Right renal cortex interstitium (tissue), 3 donors: Measurements from ENCODE around the gene DEPDC1B. TPM values are rescaled to one million over a fixed set of nuclear protein-coding genes. Genes with fewer than 3 reads are reported as not detected.
"Not testable (repeated sequence)": the region's sequence is repeated elsewhere in the genome, so short reads cannot be mapped to it uniquely, and the experiment has no call there.

Source experiments
- DNase-seq, 3 donors: peaks; one replicate each; pipeline ENCODE4 v3.0.0-alpha.2; 2013; ENCODE audit warnings: low read depth in 3 of 3, low spot score in 2 of 3
- polyA plus RNA-seq, 3 donors: library from polyadenylated mRNA; unstranded; fragments of 120-200 nt; gene quantifications; one replicate each; pipeline ENCODE4 v1.2.1, GENCODE V29; 2013; ENCODE audit not compliant: insufficient read length in 3 of 3

The DEPDC1B gene
- polyA plus RNA-seq, 3 donors: 26.0 to 31.0 (median 27.1) TPM

DNA sequence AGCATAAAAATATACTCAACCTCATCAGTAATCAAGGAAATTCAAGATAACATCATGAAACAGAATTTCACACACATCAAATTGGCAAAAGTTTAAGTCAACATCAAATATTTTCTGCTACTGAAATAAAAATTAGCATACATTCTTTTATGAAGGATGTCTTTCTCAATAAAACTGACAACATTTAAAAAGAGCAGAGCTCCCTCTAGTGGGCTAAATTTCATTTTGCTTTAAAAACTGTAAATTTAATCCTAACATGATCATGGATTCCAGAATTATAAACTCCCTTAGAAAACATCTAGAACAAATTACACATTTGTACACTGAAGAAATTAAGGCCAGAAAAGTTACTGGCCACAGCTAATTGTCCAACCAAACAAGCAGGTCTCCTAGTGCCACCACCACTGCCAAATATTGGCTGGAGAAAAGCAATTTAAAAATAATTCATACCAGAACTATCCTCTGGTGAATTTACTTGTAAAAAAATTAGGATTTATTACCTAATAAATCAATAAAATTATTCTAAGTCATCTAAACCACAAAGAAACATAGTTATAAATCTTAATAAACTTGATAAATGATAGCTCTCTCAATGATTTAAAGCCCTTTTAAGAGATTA, 31.2 kb downstream of the DEPDC1B start:
- DNase-seq: no peak

DNA sequence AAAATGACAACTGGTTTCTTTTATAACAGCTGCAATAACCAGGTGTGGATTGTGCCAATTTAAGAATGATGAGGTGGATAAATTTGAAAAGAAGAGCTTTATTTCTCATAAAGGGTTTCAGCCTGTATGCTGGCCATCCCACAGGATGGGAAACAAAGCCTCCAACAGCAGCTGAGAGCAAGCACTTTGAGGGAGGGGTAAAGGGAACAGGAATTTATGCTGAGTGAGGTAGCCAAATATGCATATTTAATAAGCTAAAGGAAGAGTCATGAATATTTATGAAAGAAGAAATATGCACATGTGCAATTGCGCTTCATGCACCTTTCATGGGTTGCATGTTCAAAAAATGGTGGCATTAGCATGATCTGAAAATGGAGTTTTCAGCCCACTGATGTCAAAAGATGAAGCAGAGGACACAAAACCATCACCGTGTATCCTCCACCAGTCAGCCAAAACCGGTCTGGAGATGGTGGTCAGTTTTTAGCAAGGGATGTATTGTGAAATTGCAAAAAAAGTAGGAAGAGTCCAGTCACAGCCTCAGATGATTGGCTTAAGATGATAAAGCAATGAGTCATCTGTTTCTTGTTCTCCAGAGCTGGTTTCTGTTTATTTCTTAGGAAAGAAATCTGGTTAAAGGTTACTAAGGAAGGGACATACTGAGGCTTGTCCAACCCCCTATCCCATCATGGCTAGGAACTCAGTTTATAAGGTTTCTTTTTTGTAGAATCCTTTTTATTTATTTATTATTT, 47.9 kb downstream of the DEPDC1B start:
- no peak for DNase-seq

DNA sequence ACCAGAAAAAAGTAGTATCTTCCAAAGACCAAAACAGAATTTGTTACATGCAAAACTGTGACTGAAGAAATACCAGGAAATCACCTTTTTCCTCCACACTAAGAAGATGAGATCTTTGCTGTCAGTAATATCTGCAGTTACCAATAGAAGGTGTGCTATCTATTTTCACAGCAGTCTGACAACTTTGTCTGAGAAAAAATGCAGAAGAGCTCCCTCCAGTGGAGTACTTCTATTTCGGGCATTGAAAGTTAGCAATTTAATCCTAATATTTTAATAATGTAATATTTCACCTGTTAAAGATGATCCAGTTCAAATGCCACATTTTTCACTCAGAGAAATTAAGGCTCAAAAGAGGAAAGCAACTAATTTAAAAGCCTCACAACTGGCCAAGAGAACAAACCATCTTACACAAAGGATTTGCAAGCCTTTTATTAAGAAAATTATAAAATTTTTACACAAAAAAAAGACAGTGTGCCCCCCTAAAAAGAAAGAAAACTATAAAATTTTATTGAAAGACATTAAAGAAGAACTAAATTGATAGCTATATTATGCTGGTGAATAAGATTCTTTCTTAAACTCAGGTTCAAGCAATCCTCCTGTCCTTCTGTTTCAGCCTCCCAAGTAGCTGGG, 50.6 kb downstream of the DEPDC1B start:
- no peak for DNase-seq

DNA sequence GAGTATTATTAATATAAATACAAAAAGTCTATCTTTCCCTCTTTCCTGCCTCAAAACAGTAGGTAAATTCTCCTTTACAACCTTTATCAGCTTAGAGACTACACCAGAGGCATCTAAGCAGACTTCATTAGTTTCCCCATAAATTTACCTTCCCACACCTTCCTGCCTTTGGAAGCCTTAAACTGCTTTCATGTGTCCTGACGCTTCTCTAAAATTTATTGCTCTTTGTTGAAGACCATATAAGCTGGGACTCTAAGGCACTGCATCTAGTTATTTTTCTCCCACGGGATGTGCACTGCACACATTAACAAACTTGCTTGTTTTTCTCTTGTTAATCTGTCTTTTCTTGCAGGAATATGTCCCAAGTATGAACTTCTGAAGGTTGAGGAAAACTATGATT, 51.8 kb downstream of the DEPDC1B start:
- DNase-seq: no peak

DNA sequence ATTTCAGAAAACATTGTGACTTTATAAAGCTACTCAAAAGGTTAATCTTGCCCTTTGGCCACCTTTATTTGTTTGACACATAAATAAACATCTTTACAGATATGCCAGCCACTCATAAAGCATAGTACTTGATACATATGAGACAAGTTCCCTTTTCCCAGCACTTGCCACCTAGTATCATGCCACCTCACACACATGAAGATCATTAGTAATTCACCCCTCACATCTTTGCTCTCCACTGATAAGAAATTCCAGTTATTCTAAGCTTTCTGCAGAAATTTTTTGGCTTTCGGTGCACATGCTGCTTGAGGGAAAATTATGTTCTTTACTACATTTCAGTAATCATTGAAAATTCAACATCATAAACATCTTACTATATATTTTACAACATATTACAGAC, 59.1 kb downstream of the DEPDC1B start:
- no peak for DNase-seq

DNA sequence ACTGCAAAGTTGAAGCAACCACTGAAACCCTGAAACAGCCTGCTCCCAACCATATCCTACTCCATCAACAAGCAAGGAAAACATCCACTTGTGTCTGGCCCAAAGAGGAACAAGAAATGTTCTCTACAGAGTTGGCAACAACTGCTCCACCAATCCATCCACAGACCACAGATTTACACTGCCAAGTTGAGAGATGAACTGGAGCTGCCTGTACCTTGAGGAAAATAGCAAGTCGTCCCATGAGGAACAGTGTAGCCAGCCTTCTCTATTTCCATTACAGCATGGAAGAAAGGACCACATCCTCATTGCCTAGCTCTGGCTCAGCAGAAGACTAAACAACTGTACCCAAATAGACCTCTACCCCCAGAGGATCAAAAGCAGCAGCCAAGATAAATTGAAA, 60.4 kb downstream of the DEPDC1B start:
- no peak for DNase-seq

DNA sequence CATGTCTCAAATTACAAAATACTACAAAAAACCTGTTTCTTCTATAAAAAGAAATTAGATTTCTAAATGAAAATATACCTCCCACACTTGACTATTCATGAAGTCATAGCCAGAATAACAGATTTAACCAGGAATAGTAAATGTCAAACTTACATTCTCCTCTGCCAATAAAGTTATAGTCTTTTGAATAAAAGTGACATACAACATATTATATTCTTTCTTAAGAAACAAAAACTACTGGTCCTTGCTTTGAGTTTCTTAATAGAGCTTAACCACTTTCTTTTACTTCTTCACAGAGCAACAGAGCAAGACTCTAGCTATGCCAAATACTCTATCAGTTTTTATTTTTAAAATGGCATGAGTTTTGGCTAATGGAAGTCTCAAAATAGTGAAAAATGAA, 61.7 kb downstream of the DEPDC1B start:
- DNase-seq: no peak

DNA sequence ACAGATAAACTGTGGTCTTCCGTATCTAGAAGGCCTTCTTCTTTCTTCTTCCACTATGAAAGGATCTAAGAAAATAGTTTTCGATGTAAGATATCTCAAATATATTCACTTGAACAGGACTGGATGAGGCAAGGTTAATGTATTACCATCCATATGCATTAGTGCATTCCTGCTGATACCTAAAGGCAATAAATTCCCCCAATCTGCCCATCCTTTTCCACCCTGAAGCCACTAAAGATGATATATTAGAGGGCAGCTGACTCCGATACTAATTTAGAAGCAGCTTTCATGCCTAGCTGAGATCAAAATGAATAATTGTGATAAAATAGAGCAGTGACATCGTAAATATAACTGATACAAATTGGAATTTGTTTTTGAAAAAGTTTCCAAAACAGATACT, 63.3 kb downstream of the DEPDC1B start:
- no peak for DNase-seq

DNA sequence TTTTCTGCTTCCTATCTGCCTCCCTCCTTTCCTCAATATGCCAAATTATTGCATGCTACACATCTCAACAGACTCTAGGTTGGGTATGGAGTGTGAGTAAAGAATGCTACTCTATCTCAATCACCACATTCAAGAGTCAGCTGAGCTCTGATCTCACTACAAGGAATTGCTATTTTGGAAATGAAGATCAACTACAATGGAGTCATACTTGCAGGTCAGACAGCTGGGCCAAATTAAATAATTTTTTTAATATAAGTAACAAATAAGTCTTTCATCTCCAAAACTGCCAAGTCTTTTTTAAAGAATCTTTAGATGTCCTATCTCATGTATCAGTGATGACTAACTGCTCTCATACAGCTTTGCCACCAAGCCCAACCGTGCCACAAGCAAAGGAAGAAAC, 64.0 kb downstream of the DEPDC1B start:
- no peak for DNase-seq

DNA sequence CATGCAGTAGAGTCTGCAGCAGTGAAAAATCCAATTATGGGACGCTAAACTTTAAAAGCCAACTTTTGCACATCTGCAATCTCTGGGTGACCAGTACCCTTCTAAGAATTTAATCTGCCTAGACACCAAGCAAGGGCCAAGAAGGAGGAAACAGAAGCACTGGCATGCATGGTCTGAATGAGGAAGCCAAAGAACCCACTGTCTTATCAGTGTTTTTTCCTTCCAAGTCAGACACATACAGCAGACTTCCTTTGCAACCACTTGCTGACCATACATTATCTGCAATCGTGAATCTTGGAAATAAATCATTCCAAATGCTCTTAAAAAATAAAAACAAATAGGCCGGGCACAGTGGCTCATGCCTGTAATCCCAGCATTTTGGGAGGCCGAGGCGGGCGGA, 65.9 kb downstream of the DEPDC1B start:
- DNase-seq: no peak

DNA sequence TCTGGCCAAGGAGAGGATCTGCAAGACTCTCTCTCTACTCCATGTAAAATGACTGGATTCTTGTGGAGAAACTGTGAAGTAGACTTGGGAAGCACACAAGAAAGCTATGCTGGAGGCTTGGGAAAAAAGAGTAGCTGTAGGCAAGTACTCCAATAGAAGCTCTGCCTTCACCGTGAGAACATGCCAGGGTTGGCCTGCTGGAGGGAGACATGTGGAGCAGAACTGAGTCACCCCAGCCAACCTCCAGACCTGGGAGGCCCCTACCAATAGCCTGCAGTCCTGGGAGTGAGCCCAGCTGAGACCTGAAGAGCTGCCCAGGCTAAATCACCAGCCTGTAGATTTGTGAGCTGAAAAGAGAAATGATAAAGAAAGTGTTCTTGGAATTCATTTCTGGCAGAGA, 66.6 kb downstream of the DEPDC1B start:
- DNase-seq: no peak

DNA sequence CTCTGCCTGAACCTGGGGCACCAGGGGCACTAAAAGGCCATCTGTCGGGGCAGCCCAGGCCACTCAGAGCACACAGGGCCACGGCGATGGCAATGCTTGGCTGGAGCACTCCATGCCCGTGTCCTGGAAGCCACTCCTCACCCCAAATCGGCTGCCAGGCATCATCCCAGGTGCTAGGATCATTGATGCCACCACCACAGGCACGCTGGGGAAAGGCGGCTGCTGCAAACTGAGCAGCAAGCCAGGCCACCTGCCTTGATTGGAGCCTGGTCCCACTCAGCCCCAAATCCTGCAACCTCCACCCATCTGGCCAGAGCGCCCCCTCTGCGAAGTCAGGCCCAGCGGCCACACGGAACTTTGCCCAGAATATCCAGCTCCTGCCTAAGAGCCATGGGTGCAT, 67.8 kb downstream of the DEPDC1B start:
- DNase-seq: no peak

DNA sequence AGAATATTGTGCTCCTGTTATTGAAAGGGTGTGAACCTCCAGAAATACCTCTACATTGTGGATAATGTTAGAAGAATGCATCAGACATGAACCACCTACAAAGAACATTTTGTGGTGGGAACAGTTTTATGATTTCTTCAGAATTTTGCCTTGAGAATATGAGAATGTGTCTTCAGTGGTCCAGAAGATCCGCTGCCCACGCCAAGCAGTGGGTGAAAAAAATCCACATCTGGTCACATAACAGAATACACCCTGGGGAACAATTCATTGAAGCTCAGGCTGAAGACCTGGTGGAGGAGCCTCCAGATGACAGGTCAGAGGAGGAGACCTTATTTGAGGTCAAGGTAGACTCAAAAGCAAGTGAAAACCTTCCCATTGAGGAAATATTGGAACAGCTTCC, 69.1 kb downstream of the DEPDC1B start:
- DNase-seq: no peak

DNA sequence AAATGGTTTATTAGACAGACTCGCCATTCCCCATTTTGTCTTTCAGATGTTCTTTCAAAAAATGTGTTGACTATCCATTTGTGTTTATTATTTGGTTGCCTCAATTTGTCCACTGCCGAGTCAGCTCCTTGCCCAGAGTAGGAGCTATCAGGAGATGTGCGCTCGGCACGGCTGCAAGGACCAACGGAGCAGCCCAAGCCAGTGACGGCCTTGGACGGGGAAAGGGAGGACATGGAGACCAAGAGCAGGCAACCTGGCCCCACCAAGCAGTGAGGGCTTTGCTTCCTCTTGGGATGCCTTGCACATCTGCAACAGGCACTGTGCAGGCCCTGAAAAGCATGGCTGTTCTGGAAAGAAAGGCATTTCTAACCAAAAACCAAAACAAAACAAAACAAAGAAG, 69.8 kb downstream of the DEPDC1B start:
- no peak for DNase-seq

DNA sequence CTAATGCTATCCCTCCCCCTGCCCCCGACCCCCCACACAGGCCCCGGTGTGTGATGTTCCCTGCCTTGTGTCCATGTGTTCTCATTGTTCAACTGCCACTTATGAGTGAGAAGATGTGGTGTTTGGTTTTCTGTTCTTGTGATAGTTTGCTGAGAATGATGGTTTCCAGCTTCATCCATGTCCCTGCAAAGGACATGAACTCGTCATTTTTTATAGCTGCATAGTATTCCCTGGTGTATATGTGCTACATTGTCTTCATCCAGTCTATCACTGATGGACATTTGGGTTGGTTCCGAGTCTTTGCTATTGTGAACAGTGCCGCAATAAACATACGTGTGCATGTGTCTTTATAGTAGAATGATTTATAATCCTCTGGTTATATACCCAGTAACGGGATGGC, 75.1 kb downstream of the DEPDC1B start:
- not testable (repeated sequence) for DNase-seq

DNA sequence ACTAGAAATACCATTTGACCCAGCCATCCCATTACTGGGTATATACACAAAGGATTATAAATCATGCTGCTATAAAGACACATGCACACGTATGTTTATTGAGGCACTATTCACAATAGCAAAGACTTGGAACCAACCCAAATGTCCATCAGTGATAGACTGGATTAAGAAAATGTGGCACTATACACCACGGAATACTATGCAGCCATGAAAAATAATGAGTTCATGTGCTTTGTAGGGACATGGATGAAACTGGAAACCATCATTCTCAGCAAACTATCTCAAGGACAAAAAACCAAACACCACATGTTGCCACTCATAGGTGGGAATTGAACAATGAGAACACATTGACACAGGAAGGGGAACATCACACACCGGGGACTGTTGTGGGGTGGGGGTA, 79.2 kb downstream of the DEPDC1B start:
- not testable (repeated sequence) for DNase-seq

DNA sequence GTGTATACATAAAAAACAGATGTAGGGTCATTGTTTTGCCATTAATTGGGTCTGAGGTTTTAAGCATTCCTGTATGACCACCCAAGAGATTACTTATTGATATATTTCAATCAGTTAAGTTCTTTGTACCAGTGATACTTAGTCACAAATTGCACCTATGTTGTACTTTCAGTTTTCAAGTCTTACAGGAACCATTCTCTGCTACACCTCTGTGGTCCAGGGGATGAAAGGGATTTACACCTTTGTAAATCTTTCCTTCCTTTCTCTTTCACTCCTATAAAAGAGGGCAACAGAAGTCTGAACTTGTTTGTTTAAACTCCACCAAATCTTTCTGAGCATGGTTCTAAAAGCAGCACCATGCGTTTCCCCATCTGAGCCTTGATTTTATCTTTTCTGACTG, 86.1 kb downstream of the DEPDC1B start:
- DNase-seq: no peak

DNA sequence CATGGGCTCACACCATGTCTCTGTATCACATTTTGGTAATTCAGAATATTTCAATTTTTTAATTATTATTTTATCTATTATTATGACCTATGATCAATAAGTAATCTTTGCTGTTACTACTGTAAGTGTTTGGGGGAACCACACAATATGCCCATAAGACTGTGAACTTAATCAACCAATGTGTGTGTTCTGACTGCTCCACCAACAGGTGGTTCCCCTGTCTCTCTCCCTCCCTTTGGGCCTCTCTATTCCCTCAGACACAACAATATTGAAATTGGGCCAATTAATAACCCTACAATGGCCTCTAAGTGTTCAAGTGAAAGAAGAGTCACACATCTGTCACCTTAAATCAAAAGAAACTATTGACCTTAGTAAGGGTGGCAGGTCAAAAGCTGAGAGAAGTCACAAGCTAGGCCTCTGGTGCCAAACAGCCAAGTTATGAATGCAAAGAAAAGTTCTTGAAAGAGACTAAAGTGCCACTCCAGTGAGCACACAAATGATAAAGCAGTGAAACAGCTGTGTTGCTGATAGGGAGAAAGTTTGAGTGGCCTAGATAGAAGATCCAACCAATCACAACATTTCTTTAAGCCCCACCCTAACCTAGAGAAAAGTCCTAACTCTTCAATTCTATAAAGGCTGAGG, 88.7 kb downstream of the DEPDC1B start:
- DNase-seq: no peak

DNA sequence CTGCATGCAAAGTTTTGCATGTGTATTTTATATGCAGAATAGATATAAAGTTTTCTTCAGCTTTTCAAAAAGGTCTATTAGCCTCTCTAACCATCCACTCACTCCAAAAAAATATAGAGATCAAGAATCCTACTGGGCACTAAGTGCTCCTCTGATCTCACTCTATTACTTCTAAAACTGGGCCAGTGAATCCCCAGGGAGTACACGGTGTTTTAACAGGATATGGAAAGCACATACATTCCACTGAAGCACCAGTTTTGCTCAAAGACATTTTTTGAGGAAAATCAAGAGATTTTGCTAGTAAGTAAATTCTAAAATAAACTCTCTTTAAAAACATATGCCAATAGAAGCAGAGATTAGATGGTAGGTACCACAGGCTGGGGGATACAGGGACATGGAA, 95.2 kb downstream of the DEPDC1B start:
- DNase-seq: no peak

DNA sequence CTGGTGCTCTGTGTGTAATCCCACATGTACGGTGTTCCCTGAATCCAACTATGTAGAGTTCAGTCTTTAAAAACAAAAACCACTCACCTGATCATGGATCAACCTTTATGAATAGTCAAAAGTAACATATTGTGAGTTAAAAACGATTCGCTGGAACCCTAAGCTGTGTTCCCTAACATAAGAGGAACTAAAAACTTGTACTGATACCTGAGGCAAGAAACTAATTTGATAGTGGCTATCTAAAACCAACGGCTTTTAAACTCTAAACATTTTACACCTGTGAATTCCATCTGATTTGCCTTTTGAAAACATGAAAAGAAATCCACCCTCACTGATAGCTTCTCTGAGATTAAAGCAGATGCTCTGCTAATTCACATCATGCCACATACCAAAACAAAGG, 101.5 kb downstream of the DEPDC1B start:
- DNase-seq: no peak

DNA sequence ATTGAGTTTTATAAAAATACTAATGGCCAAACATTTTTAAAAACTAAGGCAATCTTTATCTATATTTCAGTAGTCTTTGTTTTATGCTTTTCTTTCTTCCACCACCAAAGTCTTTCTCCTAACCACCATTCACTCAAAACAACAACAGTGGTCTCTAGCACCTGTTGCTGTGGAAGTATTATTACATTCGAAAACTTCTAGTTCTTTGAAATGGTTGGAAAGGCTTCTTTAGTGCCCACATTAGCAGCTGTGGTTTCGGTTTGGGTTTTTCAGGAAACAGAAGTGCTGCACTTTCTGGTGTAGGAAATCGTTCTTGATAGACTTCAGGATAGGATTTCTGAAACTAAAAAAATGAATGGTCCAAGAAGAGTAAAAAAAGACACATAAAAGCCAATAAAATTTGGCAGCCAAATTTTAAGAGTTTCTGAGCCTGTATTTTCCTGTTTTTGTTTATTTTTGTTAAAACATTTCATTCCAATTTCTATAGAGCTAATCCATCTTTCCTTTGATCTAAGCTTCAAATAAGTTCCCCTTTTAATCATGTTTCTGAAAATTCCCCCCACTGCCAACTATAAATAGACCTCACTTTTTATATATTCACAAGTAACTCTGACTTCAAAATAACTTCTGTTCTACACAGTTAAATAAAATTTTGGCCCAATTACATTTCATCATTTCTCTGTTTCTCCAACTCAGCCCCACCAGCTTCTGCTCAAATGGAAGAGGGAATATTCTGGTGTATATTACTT, 102.2 kb downstream of the DEPDC1B start:
- no peak for DNase-seq
